H9 (cell line): ENCODE measurements around the gene TMEM51. TPM values are rescaled to one million over a fixed set of nuclear protein-coding genes. Genes with fewer than 3 reads are reported as not detected.

Experiments
- DNase-seq: peaks from one replicate; pipeline ENCODE4 v3.0.0-alpha.2; 2017
- H2AFZ ChIP-seq: one replicate; pipeline ENCODE4 v1.6.1; 2013; ENCODE audit warnings: mild to moderate bottlenecking, low read length, control low read depth, moderate library complexity
- H2AK5ac ChIP-seq: 2 replicates; pipeline ENCODE4 v1.6.1; 2013; ENCODE audit warnings: low read length, control low read depth, mixed read lengths; ENCODE audit not compliant: insufficient read length
- H2BK120ac ChIP-seq: one replicate; pipeline ENCODE4 v1.6.1; 2013; ENCODE audit warnings: low read depth, mild to moderate bottlenecking, low read length, control low read depth, inconsistent platforms; ENCODE audit not compliant: poor library complexity, severe bottlenecking
- H2BK12ac ChIP-seq: 2 replicates; pipeline ENCODE4 v1.6.1; 2013; ENCODE audit warnings: low read length, control low read depth, mixed read lengths, low read depth; ENCODE audit not compliant: insufficient read length
- H2BK15ac ChIP-seq: 2 replicates; pipeline ENCODE4 v1.6.1; 2013; ENCODE audit warnings: low read depth, low read length, control low read depth
- H2BK20ac ChIP-seq: one replicate; pipeline ENCODE4 v1.6.1; 2013; ENCODE audit warnings: low read depth, mild to moderate bottlenecking, low read length, control low read depth, inconsistent platforms; ENCODE audit not compliant: poor library complexity, severe bottlenecking
- H2BK5ac ChIP-seq: 2 replicates; pipeline ENCODE4 v1.6.1; 2013; ENCODE audit warnings: low read length, control low read depth, mixed read lengths; ENCODE audit not compliant: insufficient read length
- H3K14ac ChIP-seq: 2 replicates; pipeline ENCODE4 v1.6.1; 2013; ENCODE audit warnings: low read length, control low read depth; ENCODE audit not compliant: insufficient read depth
- H3K18ac ChIP-seq: 2 replicates; pipeline ENCODE4 v1.6.1; 2013; ENCODE audit warnings: low read depth, mild to moderate bottlenecking, mixed read lengths, low read length, control low read depth; ENCODE audit not compliant: insufficient read length
- H3K23ac ChIP-seq: 2 replicates; pipeline ENCODE4 v1.6.1; 2013; ENCODE audit warnings: low read length, control low read depth, mixed read lengths, low read depth; ENCODE audit not compliant: insufficient read length
- H3K23me2 ChIP-seq: 2 replicates; pipeline ENCODE4 v1.6.1; 2013; ENCODE audit warnings: low read depth, mild to moderate bottlenecking, mixed read lengths, low read length, control low read depth; ENCODE audit not compliant: insufficient read length, poor library complexity, severe bottlenecking
- H3K27ac ChIP-seq: 2 replicates; pipeline ENCODE4 v1.5.1; 2013; ENCODE audit warnings: low read length, control low read depth, mixed read lengths, low read depth; ENCODE audit not compliant: insufficient read length
- H3K27me3 ChIP-seq: 2 replicates; pipeline ENCODE4 v1.6.1; 2013; ENCODE audit warnings: low read length, control low read depth, inconsistent platforms; ENCODE audit not compliant: insufficient read depth
- H3K4ac ChIP-seq: 2 replicates; pipeline ENCODE4 v1.6.1; 2013; ENCODE audit warnings: low read depth, mild to moderate bottlenecking, control low read depth, inconsistent platforms, low read length, moderate library complexity
- H3K4me1 ChIP-seq: 2 replicates; pipeline ENCODE4 v1.6.1; 2013; ENCODE audit warnings: low read length, control low read depth, inconsistent platforms; ENCODE audit not compliant: insufficient read depth
- H3K4me2 ChIP-seq: 2 replicates; pipeline ENCODE4 v1.6.1; 2013; ENCODE audit warnings: low read length, control low read depth, mixed read lengths; ENCODE audit not compliant: insufficient read length, insufficient read depth
- H3K56ac ChIP-seq: 2 replicates; pipeline ENCODE4 v1.6.1; 2013; ENCODE audit warnings: low read depth, mild to moderate bottlenecking, mixed read lengths, low read length, control low read depth; ENCODE audit not compliant: insufficient read length
- H3K79me1 ChIP-seq: 2 replicates; pipeline ENCODE4 v1.6.1; 2013; ENCODE audit warnings: low read depth, mild to moderate bottlenecking, moderate library complexity, low read length, control low read depth, inconsistent platforms; ENCODE audit not compliant: insufficient read depth, poor library complexity, severe bottlenecking
- H3K79me2 ChIP-seq: 2 replicates; pipeline ENCODE4 v1.6.1; 2013; ENCODE audit warnings: low read length, control low read depth, inconsistent platforms; ENCODE audit not compliant: insufficient read depth
- H3K9ac ChIP-seq: 2 replicates; pipeline ENCODE4 v1.6.1; 2013; ENCODE audit warnings: low read length, control low read depth, mixed read lengths; ENCODE audit not compliant: insufficient read length; ENCODE audit errors: extremely low read depth
- H3K9me3 ChIP-seq: one replicate; pipeline ENCODE4 v1.6.1; 2013; ENCODE audit warnings: low read depth, low read length, inconsistent platforms; ENCODE audit not compliant: control insufficient read depth
- H3T11ph ChIP-seq: one replicate; pipeline ENCODE4 v1.6.1; 2013; ENCODE audit warnings: mild to moderate bottlenecking, low read length, control low read depth, inconsistent platforms
- H4K20me1 ChIP-seq: one replicate; pipeline ENCODE4 v1.6.1; 2013; ENCODE audit not compliant: control insufficient read depth, insufficient read length, insufficient read depth
- H4K5ac ChIP-seq: 2 replicates; pipeline ENCODE4 v1.6.1; 2013; ENCODE audit warnings: low read depth, mild to moderate bottlenecking, mixed read lengths, low read length, control low read depth; ENCODE audit not compliant: insufficient read length
- H4K8ac ChIP-seq: replicated peaks from 2 replicates; pipeline ENCODE4 v1.6.1; 2013; ENCODE audit warnings: low read length, control low read depth, mixed read lengths, low read depth; ENCODE audit not compliant: insufficient read length
- H4K91ac ChIP-seq: 2 replicates; pipeline ENCODE4 v1.6.1; 2013; ENCODE audit warnings: low read depth, mild to moderate bottlenecking, moderate library complexity, mixed read lengths, low read length, control low read depth; ENCODE audit not compliant: insufficient read length
- H3K27ac Mint-ChIP-seq, 3 experiments: 2 replicates in 2 of 3; 3 replicates in 1 of 3; pipeline ENCODE4 v1.8.0; 2020 to 2021; ENCODE audit warnings: mixed read lengths in 3 of 3, mild to moderate bottlenecking in 1 of 3, moderate library complexity in 1 of 3
- H3K27me3 Mint-ChIP-seq: 2 replicates; pipeline ENCODE4 v1.8.0; 2021; ENCODE audit warnings: low read depth, mild to moderate bottlenecking, moderate library complexity, mixed read lengths
- H3K36me3 Mint-ChIP-seq, 3 experiments: 2 replicates in 2 of 3; 3 replicates in 1 of 3; pipeline ENCODE4 v1.8.0; 2020 to 2021; ENCODE audit warnings: low read depth in 3 of 3, mixed read lengths in 3 of 3; ENCODE audit not compliant: insufficient read depth in 1 of 3
- H3K4me1 Mint-ChIP-seq, 2 experiments: 2 replicates each; pipeline ENCODE4 v1.8.0; 2020; ENCODE audit warnings: mixed read lengths in 2 of 2
- H3K4me3 Mint-ChIP-seq, 2 experiments: 2 replicates in 1 of 2; 3 replicates in 1 of 2; pipeline ENCODE4 v1.8.0; 2020 to 2021; ENCODE audit warnings: mild to moderate bottlenecking in 2 of 2, mixed read lengths in 2 of 2, moderate library complexity in 1 of 2
- H3K9me3 Mint-ChIP-seq, 2 experiments: 2 replicates in 1 of 2; 3 replicates in 1 of 2; pipeline ENCODE4 v1.8.0; 2020; ENCODE audit warnings: mild to moderate bottlenecking in 2 of 2, mixed read lengths in 2 of 2, moderate library complexity in 1 of 2
- WGBS: extraction: QIAGEN DNeasy Blood & Tissue Kit; methylation state at CpG from one replicate; pipeline ENCODE4 v1.1.7; 2013; ENCODE audit warnings: missing lambda C conversion rate, low lambda C conversion rate, mixed read lengths; ENCODE audit not compliant: insufficient read length; ENCODE audit errors: extremely low coverage; 5-methylcytosine and 5-hydroxymethylcytosine counted together
- total RNA-seq: library from RNA; stranded (reverse); gene quantifications from 2 replicates; pipeline ENCODE4 v1.2.1, GENCODE V29; 2021
- TF ChIP-seq, protein P1 (sequence below): fragments of 200-600 bp; sonication (generic); conservative IDR thresholded peaks from 3 replicates; pipeline ENCODE4 v1.8.0; 2021; ENCODE audit warnings: antibody characterized with exemption, mild to moderate bottlenecking

The TMEM51 gene
- total RNA-seq, 1 experiment from 2014 or later = 4.6 TPM

DNA sequence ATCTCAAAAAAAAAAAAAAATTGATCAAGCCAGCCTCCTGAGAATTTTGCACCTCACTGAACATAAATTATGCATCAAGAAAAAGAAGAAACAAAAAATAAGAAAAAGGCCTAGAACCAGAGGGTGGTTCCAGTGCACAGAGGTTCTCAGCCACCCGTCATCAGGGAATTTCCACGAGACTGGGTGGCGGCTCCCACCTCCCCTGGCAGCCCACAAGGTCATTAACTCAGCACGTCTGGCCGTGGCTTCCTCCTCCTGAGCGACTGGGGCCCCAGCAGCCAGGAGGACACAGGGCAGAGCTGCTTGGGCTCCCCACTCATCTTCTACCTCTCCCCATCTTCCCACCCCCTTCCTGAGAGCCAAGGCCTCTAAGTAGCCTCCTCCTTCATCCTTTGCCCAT is 15.7 kb upstream of the TMEM51 start:
- H3K9me3 Mint-ChIP-seq = no peaks in the 10 kb centered on the region

More for the DNA sequence above, 15.7 kb upstream of the TMEM51 start:
- Histone ChIP-seq H2BK5ac (no peak overlapping the region), H4K5ac (no peak overlapping the region), H3K4me2 (no peak overlapping the region), H3K4ac (no peak overlapping the region), H3K79me2 (no peaks in the 10 kb centered on the region), H3T11ph (no peak overlapping the region), H3K18ac (no peak overlapping the region), H2BK15ac (no peak overlapping the region), H4K20me1 (no peaks in the 10 kb centered on the region), H3K27ac (no peak overlapping the region), H3K4me1 (no peaks in the 10 kb centered on the region; the same call in 1 of the 2 replicates), H4K8ac (no peak overlapping the region), H3K9ac (no peak overlapping the region), H3K79me1 (no peaks in the 10 kb centered on the region), H3K14ac (no peak overlapping the region), H3K56ac (no peak overlapping the region), H3K27me3 (no peaks in the 10 kb centered on the region), H4K91ac (no peak overlapping the region), H2BK12ac (no peak overlapping the region), H2BK20ac (no peak overlapping the region), H2AFZ (no peak overlapping the region), H2AK5ac (no peak overlapping the region), H2BK120ac (no peak overlapping the region), H3K23me2 (no peaks in the 10 kb centered on the region), H3K23ac (no peak overlapping the region), H3K9me3 (no peaks in the 10 kb centered on the region)
- H3K27ac Mint-ChIP-seq = no peak overlapping the region; a peak in 1 of 7 replicates
- H3K4me1 Mint-ChIP-seq = peaks cover 21 to 25% of the 10 kb centered on the region in 2 experiments
- TF ChIP-seq, protein P1, sequence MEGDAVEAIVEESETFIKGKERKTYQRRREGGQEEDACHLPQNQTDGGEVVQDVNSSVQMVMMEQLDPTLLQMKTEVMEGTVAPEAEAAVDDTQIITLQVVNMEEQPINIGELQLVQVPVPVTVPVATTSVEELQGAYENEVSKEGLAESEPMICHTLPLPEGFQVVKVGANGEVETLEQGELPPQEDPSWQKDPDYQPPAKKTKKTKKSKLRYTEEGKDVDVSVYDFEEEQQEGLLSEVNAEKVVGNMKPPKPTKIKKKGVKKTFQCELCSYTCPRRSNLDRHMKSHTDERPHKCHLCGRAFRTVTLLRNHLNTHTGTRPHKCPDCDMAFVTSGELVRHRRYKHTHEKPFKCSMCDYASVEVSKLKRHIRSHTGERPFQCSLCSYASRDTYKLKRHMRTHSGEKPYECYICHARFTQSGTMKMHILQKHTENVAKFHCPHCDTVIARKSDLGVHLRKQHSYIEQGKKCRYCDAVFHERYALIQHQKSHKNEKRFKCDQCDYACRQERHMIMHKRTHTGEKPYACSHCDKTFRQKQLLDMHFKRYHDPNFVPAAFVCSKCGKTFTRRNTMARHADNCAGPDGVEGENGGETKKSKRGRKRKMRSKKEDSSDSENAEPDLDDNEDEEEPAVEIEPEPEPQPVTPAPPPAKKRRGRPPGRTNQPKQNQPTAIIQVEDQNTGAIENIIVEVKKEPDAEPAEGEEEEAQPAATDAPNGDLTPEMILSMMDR = no peak
- WGBS = no CpG with 5 or more reads among the region's 6 CpGs
- no peak for DNase-seq
- H3K27me3 Mint-ChIP-seq = peaks cover 34% of the 10 kb centered on the region
- no peak overlapping the region for H3K4me3 Mint-ChIP-seq
- no peaks in the 10 kb centered on the region; a peak in 2 of 7 replicates for H3K36me3 Mint-ChIP-seq
